ENCODE data around the gene C1QTNF5. TPM values are rescaled to one million over a fixed set of nuclear protein-coding genes. Genes with fewer than 3 reads are reported as not detected.

C1QTNF5 gene
- total and polyA plus RNA-seq, 2 experiments from 2014 or later, result 4.5 to 27.9 TPM

- peak overlapping the region; percentile 18; the same call in 1 of the 2 replicates for H3K9ac ChIP-seq
- in situ Hi-C loops (cut with MboI), result no loop called here
- peak; percentile 43 for DNase-seq
These were observed 24.5 kb downstream of the C1QTNF5 start for GRCh38 chr11:119316016-119316728.

GRCh38 chr11:119315131-119316015, 25.3 kb downstream of the C1QTNF5 start:
- Histone ChIP-seq H3K4me2 (ENCODE audit: unreplicated experiment) (peak overlapping the region; percentile 88), H3K9me2 (ENCODE audit: insufficient read depth) (no peaks in the 10 kb centered on the region), H3K4me1 (ENCODE audit: insufficient read depth) (peaks cover 31% of the 10 kb centered on the region), H3K4me3 (peak overlapping the region; percentile 72), H3K27ac (no peak overlapping the region), H3F3A (ENCODE audit: insufficient read depth) (peaks cover 9% of the 10 kb centered on the region; the same call in 1 of the 2 replicates), H3K9me3 (ENCODE audit: low read depth) (no peaks in the 10 kb centered on the region), H2AFZ (peak overlapping the region; percentile 59; the same call in 1 of the 2 replicates), H3K9ac (no peak overlapping the region), H3K36me3 (ENCODE audit: low read depth) (no peaks in the 10 kb centered on the region), H3K27me3 (replicated peaks; ENCODE audit: insufficient read depth) (no peaks in the 10 kb centered on the region; the same call in 1 of the 2 replicates), H3K79me2 (ENCODE audit: insufficient read depth) (no peaks in the 10 kb centered on the region), H4K20me1 (ENCODE audit: insufficient read depth) (no peaks in the 10 kb centered on the region)
- DNase-seq, result peak; percentile 39
- in situ Hi-C loops (cut with MboI), result no loop called here
- TF ChIP-seq EZH2phosphoT487 (IDR thresholded peaks at IDR 0.05; ENCODE audit: insufficient read depth, low read depth) (no peak), EZH2 (IDR thresholded peaks at IDR 0.05; ENCODE audit: insufficient read depth, poor library complexity, severe bottlenecking) (no peak)
- WGBS, 2 experiments (ENCODE audit: low coverage in 1 of 2, low lambda C conversion rate in 2 of 2, missing lambda C conversion rate in 2 of 2), result 14% methylated on average over 21 to 29 of the region's 29 CpGs

More at GRCh38 chr11:119316016-119316728, 24.5 kb downstream of the C1QTNF5 start:
- Histone ChIP-seq H3K27me3 (replicated peaks; ENCODE audit: insufficient read depth) (no peaks in the 10 kb centered on the region; the same call in 1 of the 2 replicates), H3K4me1 (ENCODE audit: insufficient read depth) (peaks cover 37% of the 10 kb centered on the region), H2AFZ (peak overlapping the region; percentile 59), H3K9me3 (ENCODE audit: low read depth) (no peaks in the 10 kb centered on the region), H4K20me1 (ENCODE audit: insufficient read depth) (no peaks in the 10 kb centered on the region), H3K9me2 (ENCODE audit: insufficient read depth) (no peaks in the 10 kb centered on the region), H3K36me3 (ENCODE audit: low read depth) (no peaks in the 10 kb centered on the region), H3K4me3 (peak overlapping the region; percentile 72), H3K4me2 (ENCODE audit: unreplicated experiment) (peak overlapping the region; percentile 88), H3K79me2 (ENCODE audit: insufficient read depth) (no peaks in the 10 kb centered on the region), H3F3A (ENCODE audit: insufficient read depth) (peaks cover 9% of the 10 kb centered on the region; the same call in 1 of the 2 replicates), H3K27ac (no peak overlapping the region)
- WGBS, 2 experiments (ENCODE audit: low coverage in 1 of 2, low lambda C conversion rate in 2 of 2, missing lambda C conversion rate in 2 of 2), result 3% methylated on average over 22 to 39 of the region's 46 CpGs
- TF ChIP-seq EZH2phosphoT487 (IDR thresholded peaks at IDR 0.05; ENCODE audit: insufficient read depth, low read depth), result 0 out of 2 replicates have a peak, but pooled peaks have one; percentile 3
- no peak for TF ChIP-seq EZH2 (IDR thresholded peaks at IDR 0.05; ENCODE audit: insufficient read depth, poor library complexity, severe bottlenecking)

GRCh38 chr11:119314726-119315125, 26.0 kb downstream of the C1QTNF5 start:
- no peaks in the 10 kb centered on the region for H3K79me2 ChIP-seq (ENCODE audit: insufficient read depth)
- H3K9ac ChIP-seq, result no peak overlapping the region
- H3K9me2 ChIP-seq (ENCODE audit: insufficient read depth), result no peaks in the 10 kb centered on the region
- no peak overlapping the region for H3K4me3 ChIP-seq
- H2AFZ ChIP-seq, result no peak overlapping the region
- H3K27me3 ChIP-seq (replicated peaks; ENCODE audit: insufficient read depth), result no peaks in the 10 kb centered on the region; the same call in 1 of the 2 replicates
- H3K4me1 ChIP-seq (ENCODE audit: insufficient read depth), result peaks cover 31% of the 10 kb centered on the region
- TF ChIP-seq EZH2 (IDR thresholded peaks at IDR 0.05; ENCODE audit: insufficient read depth, poor library complexity, severe bottlenecking), result no peak
- TF ChIP-seq EZH2phosphoT487 (IDR thresholded peaks at IDR 0.05; ENCODE audit: insufficient read depth, low read depth), result no peak
- no peaks in the 10 kb centered on the region for H3K36me3 ChIP-seq (ENCODE audit: low read depth)
- no peaks in the 10 kb centered on the region for H3K9me3 ChIP-seq (ENCODE audit: low read depth)
- H3K4me2 ChIP-seq (ENCODE audit: unreplicated experiment), result no peak overlapping the region
- no peaks in the 10 kb centered on the region for H4K20me1 ChIP-seq (ENCODE audit: insufficient read depth)
- peaks cover 9% of the 10 kb centered on the region; the same call in 1 of the 2 replicates for H3F3A ChIP-seq (ENCODE audit: insufficient read depth)
- in situ Hi-C loops (cut with MboI), result no loop called here
- no peak overlapping the region for H3K27ac ChIP-seq
- no peak for DNase-seq
- 86 to 89% methylated on average over 17 to 18 of the region's 18 CpGs for WGBS, 2 experiments (ENCODE audit: low coverage in 1 of 2, low lambda C conversion rate in 2 of 2, missing lambda C conversion rate in 2 of 2)

GRCh38 chr11:119310682-119311052, 30.0 kb downstream of the C1QTNF5 start:
- H3K9me3 ChIP-seq (ENCODE audit: low read depth), result no peaks in the 10 kb centered on the region
- WGBS, 2 experiments (ENCODE audit: low coverage in 1 of 2, low lambda C conversion rate in 2 of 2, missing lambda C conversion rate in 2 of 2), result 98 to 99% methylated on average over 13 to 20 of the region's 20 CpGs

More at GRCh38 chr11:119310682-119311052, 30.0 kb downstream of the C1QTNF5 start:
- H3K79me2 ChIP-seq (ENCODE audit: insufficient read depth), result no peaks in the 10 kb centered on the region
- no peaks in the 10 kb centered on the region for H4K20me1 ChIP-seq (ENCODE audit: insufficient read depth)
- H3F3A ChIP-seq (ENCODE audit: insufficient read depth), result 0 out of 2 replicates have a peak, but pooled peaks cover 13% of the 10 kb centered on the region
- no peaks in the 10 kb centered on the region for H3K27me3 ChIP-seq (replicated peaks; ENCODE audit: insufficient read depth)
- H2AFZ ChIP-seq, result no peak overlapping the region
- H3K4me1 ChIP-seq (ENCODE audit: insufficient read depth), result peaks cover 11% of the 10 kb centered on the region
- no peak overlapping the region for H3K27ac ChIP-seq
- H3K9me2 ChIP-seq (ENCODE audit: insufficient read depth), result no peaks in the 10 kb centered on the region
- in situ Hi-C loops (cut with MboI), result no loop called here
- no peak for DNase-seq
- no peak overlapping the region for H3K9ac ChIP-seq
- TF ChIP-seq EZH2 (IDR thresholded peaks at IDR 0.05; ENCODE audit: insufficient read depth, poor library complexity, severe bottlenecking) (no peak), EZH2phosphoT487 (IDR thresholded peaks at IDR 0.05; ENCODE audit: insufficient read depth, low read depth) (no peak)
- H3K36me3 ChIP-seq (ENCODE audit: low read depth), result no peaks in the 10 kb centered on the region
- no peak overlapping the region for H3K4me3 ChIP-seq
- no peak overlapping the region for H3K4me2 ChIP-seq (ENCODE audit: unreplicated experiment)

Measured in GM23248 (cell line).